Measurements from ENCODE around the gene MRPS24.

- TF ChIP-seq HDAC6 (IDR thresholded peaks at IDR 0.05; ENCODE audit: unreplicated experiment) (no peak), MAX (IDR thresholded peaks at IDR 0.05; ENCODE audit: low read depth, low read length) (no peak), HCFC1 (IDR thresholded peaks at IDR 0.05; ENCODE audit: low read length) (no peak), USF2 (IDR thresholded peaks at IDR 0.05; ENCODE audit: borderline replicate concordance, low read depth, low read length) (no peak), CTCF (IDR thresholded peaks at IDR 0.05 in 2 of 3, conservative IDR thresholded peaks at IDR 0.05 in 1 of 3; ENCODE audit: control insufficient read depth in 2 of 3, extremely low read depth in 1 of 3, insufficient read depth in 1 of 3, low read depth in 3 of 3, low read length in 3 of 3) (no peak), POLR2AphosphoS5 (IDR thresholded peaks at IDR 0.05; ENCODE audit: low read length) (no peak), BCLAF1 (IDR thresholded peaks at IDR 0.05) (no peak), SREBF1 (IDR thresholded peaks at IDR 0.05; ENCODE audit: low read length) (no peak), TCF3 (IDR thresholded peaks at IDR 0.05; ENCODE audit: borderline replicate concordance, insufficient read depth, low read depth, low read length) (no peak), JUND (IDR thresholded peaks at IDR 0.05; ENCODE audit: low read depth, low read length) (no peak)
Measured at GRCh38 chr7:43877968-43878864, 8.9 kb upstream of the MRPS24 start.

Data from GM12878 (cell line).